Tibial nerve (tissue), 4 donors: ENCODE results near the gene SLC5A11. TPM values are rescaled to one million over a fixed set of nuclear protein-coding genes. Genes with fewer than 3 reads are reported as not detected.

ENCODE experiments used
- DNase-seq, 2 donors: peaks; one replicate each; pipeline ENCODE4 v3.0.0-alpha.2; 2019; ENCODE audit warnings: low spot score in 2 of 2
- H3K27ac ChIP-seq, 4 donors: fragments of 200-600 bp; sonication (generic) in 3 of 4; one replicate each; pipeline ENCODE4 v1.5.1; 2017 to 2019; ENCODE audit warnings: mild to moderate bottlenecking in 1 of 4
- H3K27me3 ChIP-seq, 2 donors: fragments of 200-600 bp; sonication (generic) in 1 of 2; one replicate each; pipeline versions ENCODE4 v1.5.1 to v1.6.0; 2017 to 2019
- H3K36me3 ChIP-seq, 3 donors: fragments of 200-600 bp; sonication (generic); one replicate each; pipeline ENCODE4 v1.5.1; 2018 to 2019
- H3K4me1 ChIP-seq, 4 donors: fragments of 200-600 bp; sonication (generic) in 3 of 4; one replicate each; pipeline ENCODE4 v1.5.1; 2017 to 2019
- H3K4me3 ChIP-seq, 4 donors: fragments of 200-600 bp; sonication (generic) in 3 of 4; one replicate each; pipeline ENCODE4 v1.5.1; 2017 to 2019; ENCODE audit warnings: mild to moderate bottlenecking in 1 of 4, moderate library complexity in 1 of 4
- H3K9me3 ChIP-seq, 4 donors: fragments of 200-600 bp; sonication (generic) in 3 of 4; one replicate each; pipeline ENCODE4 v1.5.1; 2017 to 2019
- EP300 ChIP-seq, 2 donors: sonication (generic); formaldehyde crosslinking; IDR thresholded peaks; one replicate each; pipeline ENCODE4 v1.6.1; 2017; ENCODE audit warnings: antibody characterized with exemption in 2 of 2, mild to moderate bottlenecking in 1 of 2
- POLR2A ChIP-seq, 2 donors: fragments of 450-650 bp; IDR thresholded peaks; one replicate each; pipeline ENCODE4 v1.6.1; 2017; ENCODE audit warnings: antibody characterized with exemption in 2 of 2, mild to moderate bottlenecking in 2 of 2, moderate library complexity in 2 of 2
- WGBS, 2 donors: methylation state at CpG; one replicate each; pipeline ENCODE4 v1.1.5; 2018; 5-methylcytosine and 5-hydroxymethylcytosine counted together
- total RNA-seq, 4 donors: library from RNA; depleted of rRNA; stranded (reverse); fragments of >200 nt; gene quantifications; one replicate each; pipeline ENCODE4 v1.1.0, GENCODE V29; 2016
- TF ChIP-seq, protein P1 (sequence below), 5 experiments: fragments of 200-600 bp in 3 of 5; fragments of 450-650 bp in 2 of 5; sonication (generic) in 3 of 5; IDR thresholded peaks; one replicate each; pipeline ENCODE4 v1.5.1; 2016 to 2019; ENCODE audit warnings: antibody characterized with exemption in 5 of 5, mild to moderate bottlenecking in 3 of 5, moderate library complexity in 2 of 5

The SLC5A11 gene
- total RNA-seq, 4 donors from 2014 or later: not detected

DNA sequence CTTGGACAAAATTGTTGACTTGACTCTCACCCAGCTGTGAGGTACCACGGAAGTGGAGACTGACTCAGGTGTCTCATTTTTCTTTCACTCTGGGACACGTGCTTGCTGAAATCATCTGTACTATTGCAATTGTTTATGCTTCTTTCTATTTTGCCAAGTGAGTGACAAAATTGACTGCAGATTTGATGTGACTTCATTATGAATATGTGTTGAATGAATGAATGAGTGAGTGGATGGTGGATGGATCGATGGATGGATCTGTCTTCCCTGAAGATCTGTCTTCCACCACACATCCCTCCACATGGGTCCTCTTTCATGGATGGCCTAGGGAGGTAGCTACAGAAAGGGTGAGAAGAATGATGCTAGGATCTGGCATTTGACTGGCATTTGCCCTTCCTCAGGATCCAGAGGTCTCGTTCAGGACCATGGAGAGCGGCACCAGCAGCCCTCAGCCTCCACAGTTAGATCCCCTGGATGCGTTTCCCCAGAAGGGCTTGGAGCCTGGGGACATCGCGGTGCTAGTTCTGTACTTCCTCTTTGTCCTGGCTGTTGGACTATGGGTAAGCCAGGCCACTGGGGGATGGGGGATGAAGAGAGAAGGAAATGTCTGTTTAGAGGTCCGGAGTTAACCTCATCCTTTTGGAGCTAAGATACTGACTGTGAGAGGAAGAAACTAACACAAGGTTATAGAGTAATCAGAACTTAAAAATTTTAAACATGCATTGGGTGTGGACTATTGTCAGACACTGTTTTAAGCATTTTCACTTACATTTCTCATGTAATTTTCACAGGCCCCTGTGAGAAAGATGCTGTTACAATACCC lies 12.7 kb downstream of the SLC5A11 start:
- Histone ChIP-seq H3K4me3 (no peak overlapping the region), H3K27ac (no peak overlapping the region), H3K27me3 (no peaks in the 10 kb centered on the region), H3K36me3 (no peaks in the 10 kb centered on the region), H3K9me3 (peaks cover 0 to 2% (median 0%) of the 10 kb centered on the region in 4 donors), H3K4me1 (peaks cover 0 to 6% (median 0%) of the 10 kb centered on the region in 4 donors)
- DNase-seq: peak in 1 of 2 donors; percentile 27
- no peak for TF ChIP-seq POLR2A (IDR thresholded peaks at IDR 0.05)
- no peak for TF ChIP-seq EP300 (IDR thresholded peaks at IDR 0.05)
- TF ChIP-seq, protein P1, sequence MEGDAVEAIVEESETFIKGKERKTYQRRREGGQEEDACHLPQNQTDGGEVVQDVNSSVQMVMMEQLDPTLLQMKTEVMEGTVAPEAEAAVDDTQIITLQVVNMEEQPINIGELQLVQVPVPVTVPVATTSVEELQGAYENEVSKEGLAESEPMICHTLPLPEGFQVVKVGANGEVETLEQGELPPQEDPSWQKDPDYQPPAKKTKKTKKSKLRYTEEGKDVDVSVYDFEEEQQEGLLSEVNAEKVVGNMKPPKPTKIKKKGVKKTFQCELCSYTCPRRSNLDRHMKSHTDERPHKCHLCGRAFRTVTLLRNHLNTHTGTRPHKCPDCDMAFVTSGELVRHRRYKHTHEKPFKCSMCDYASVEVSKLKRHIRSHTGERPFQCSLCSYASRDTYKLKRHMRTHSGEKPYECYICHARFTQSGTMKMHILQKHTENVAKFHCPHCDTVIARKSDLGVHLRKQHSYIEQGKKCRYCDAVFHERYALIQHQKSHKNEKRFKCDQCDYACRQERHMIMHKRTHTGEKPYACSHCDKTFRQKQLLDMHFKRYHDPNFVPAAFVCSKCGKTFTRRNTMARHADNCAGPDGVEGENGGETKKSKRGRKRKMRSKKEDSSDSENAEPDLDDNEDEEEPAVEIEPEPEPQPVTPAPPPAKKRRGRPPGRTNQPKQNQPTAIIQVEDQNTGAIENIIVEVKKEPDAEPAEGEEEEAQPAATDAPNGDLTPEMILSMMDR (IDR thresholded peaks at IDR 0.05): no peak
- 25% methylated on average over 9 of the region's 9 CpGs for WGBS, 2 donors

DNA sequence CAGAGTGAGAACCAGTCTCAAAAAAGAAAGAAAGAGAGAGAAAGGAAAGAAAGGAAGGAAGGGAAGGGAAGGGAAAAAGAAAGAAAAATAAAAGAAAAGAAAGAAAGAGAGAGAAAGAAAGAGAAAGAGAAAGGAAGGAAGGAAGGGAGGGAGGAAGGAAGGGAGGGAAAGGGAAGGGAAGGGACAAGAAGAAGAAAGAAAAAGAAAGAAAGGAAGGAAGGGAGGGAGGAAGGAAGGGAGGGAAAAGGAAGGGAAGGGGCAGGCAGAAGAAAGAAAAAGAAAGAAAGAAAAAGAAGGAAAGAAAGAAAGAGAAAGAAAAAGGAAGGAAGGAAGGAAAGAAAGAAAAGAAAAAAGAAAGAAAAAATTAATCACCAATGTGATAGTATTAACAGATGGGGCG lies 15.7 kb downstream of the SLC5A11 start:
- Histone ChIP-seq H3K27ac (no peak overlapping the region), H3K4me3 (no peak overlapping the region), H3K36me3 (no peaks in the 10 kb centered on the region), H3K9me3 (peaks cover 0 to 14% (median 1%) of the 10 kb centered on the region in 4 donors), H3K4me1 (no peaks in the 10 kb centered on the region), H3K27me3 (no peaks in the 10 kb centered on the region)
- TF ChIP-seq EP300 (IDR thresholded peaks at IDR 0.05): no peak
- no peak for TF ChIP-seq POLR2A (IDR thresholded peaks at IDR 0.05)
- TF ChIP-seq, protein P1 (IDR thresholded peaks at IDR 0.05): no peak
- 70 to 89% methylated on average over 1 of the region's 1 CpG for WGBS, 2 donors
- DNase-seq: no peak

DNA sequence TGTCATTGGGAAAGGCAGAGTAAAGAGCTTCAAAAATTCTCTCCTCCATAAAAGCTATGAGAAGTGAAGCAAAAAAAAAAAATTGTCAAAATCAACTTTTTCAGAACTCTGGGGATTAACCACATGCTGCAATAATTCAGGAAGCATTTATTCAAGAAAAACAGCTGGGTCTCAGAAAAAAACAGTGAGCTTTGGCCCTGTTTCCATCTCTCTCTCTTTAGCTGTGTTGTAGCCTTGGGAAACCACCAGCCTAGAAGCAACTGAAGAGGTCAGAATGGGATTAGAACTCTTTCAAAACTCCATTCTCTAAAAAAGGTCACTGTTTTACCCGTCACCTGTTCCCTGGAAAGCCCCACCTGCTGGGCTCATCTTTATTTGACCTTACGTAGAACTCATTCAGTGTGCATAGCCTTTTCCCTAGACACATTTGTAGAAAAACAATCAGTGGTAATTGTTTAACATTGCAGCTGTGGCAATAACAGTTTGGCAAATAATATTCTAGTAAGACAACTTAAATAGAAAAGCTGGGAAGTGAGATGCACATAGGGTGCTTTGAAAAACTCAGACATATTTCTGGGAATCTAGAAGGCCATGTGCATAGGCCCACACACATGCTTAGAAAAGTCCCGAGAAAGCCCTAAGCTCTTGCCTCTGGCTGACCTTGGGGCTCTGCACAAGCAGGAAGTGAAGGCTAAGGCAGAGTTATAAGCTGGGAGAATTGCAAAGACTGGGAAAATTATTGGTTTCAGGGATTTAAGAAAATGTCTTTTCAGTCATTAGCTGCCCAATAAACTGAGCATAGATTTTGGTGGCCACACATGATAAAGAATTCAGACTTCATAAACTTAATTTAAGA lies 18.0 kb downstream of the SLC5A11 start:
- Histone ChIP-seq H3K27ac (no peak overlapping the region), H3K27me3 (no peaks in the 10 kb centered on the region), H3K9me3 (peaks cover 0 to 19% (median 1%) of the 10 kb centered on the region in 4 donors), H3K4me1 (no peaks in the 10 kb centered on the region), H3K36me3 (no peaks in the 10 kb centered on the region), H3K4me3 (no peak overlapping the region)
- 66 to 69% methylated on average over 3 of the region's 3 CpGs for WGBS, 2 donors
- TF ChIP-seq POLR2A (IDR thresholded peaks at IDR 0.05): no peak
- no peak for TF ChIP-seq EP300 (IDR thresholded peaks at IDR 0.05)
- TF ChIP-seq, protein P1 (IDR thresholded peaks at IDR 0.05): no peak
- no peak for DNase-seq

DNA sequence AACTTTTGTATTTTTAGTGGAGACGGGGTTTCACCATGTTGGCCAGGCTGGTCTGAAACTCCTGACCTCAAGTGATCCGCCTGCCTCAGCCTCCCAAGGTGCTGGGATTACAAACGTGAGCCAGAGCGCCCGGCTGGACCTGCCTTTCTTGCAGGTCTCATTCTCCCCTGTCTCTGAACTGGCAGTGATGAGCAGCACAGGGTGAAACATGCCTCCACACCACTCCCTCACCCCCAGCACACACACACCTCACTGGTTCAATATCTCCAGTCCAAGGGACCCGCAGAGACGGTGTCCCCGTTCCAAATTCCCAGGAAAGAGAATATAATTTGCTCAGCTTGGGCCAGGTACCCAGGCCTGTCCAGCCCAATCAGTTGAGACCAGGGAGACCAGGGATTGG lies 23.3 kb downstream of the SLC5A11 start:
- Histone ChIP-seq H3K4me3 (no peak overlapping the region), H3K36me3 (no peaks in the 10 kb centered on the region), H3K4me1 (no peaks in the 10 kb centered on the region), H3K9me3 (peaks cover 0 to 11% (median 1%) of the 10 kb centered on the region in 4 donors), H3K27ac (no peak overlapping the region), H3K27me3 (no peaks in the 10 kb centered on the region)
- no peak for DNase-seq
- 76 to 77% methylated on average over 8 of the region's 8 CpGs for WGBS, 2 donors
- TF ChIP-seq EP300 (IDR thresholded peaks at IDR 0.05) (no peak), POLR2A (IDR thresholded peaks at IDR 0.05) (no peak)
- TF ChIP-seq, protein P1 (IDR thresholded peaks at IDR 0.05): no peak

DNA sequence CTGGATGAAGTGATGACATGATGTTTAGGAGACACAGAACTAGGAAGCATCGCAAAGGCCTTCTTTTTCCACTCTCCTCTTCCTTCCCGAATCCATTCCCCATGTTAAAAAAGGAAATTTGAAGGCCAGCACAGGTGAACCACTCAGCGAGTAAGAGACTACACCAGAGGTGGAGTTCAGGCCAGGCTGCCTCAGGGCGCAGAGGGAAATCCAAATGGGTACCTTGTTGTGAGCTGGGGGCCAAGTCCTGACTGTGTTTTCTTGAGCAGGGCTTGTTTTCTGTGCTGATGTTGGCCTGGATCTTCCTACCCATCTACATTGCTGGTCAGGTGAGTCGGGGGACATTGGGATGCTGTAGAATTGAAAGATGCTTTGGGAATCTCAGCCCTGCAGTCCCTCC lies 26.1 kb downstream of the SLC5A11 start:
- Histone ChIP-seq H3K36me3 (no peaks in the 10 kb centered on the region), H3K4me3 (no peak overlapping the region), H3K27ac (no peak overlapping the region), H3K4me1 (no peaks in the 10 kb centered on the region), H3K27me3 (no peaks in the 10 kb centered on the region), H3K9me3 (peaks cover 0 to 5% (median 0%) of the 10 kb centered on the region in 4 donors)
- DNase-seq: no peak
- WGBS, 2 donors: 90 to 92% methylated on average over 5 of the region's 5 CpGs
- TF ChIP-seq EP300 (IDR thresholded peaks at IDR 0.05) (no peak), POLR2A (IDR thresholded peaks at IDR 0.05) (no peak)
- TF ChIP-seq, protein P1 (IDR thresholded peaks at IDR 0.05): no peak
